OCI-LY3 (cell line): ENCODE data around the gene SNX25.

Experiments used
- CTCF ChIP-seq: fragments of 200-600, 300-600 bp; sonication (generic); IDR thresholded peaks from 2 replicates; pipeline ENCODE4 v1.5.1; 2014; ENCODE audit warnings: antibody characterized with exemption, low read length, low read depth
- EZH2phosphoT487 ChIP-seq: fragments of 200-600 bp; shearing (Covaris generic); IDR thresholded peaks from 2 replicates; pipeline ENCODE4 v1.6.1; 2018; ENCODE audit warnings: antibody characterized with exemption, mixed run types, low read depth

GRCh38 chr4:185394568-185395237 lies 185.3 kb downstream of the SNX25 start:
- TF ChIP-seq CTCF (no peak), EZH2phosphoT487 (no peak)
